GM12878 (cell line): ENCODE measurements around the gene METTL1. TPM values are rescaled to one million over a fixed set of nuclear protein-coding genes. Genes with fewer than 3 reads are reported as not detected.

Experiments used
- CBFB ChIP-seq: IDR thresholded peaks from 2 replicates; pipeline ENCODE4 v1.6.1; 2016; ENCODE audit warnings: antibody characterized with exemption, low read depth
- CEBPZ ChIP-seq: fragments of 150-350 bp; IDR thresholded peaks from 2 replicates; pipeline ENCODE4 v1.6.1; 2016; ENCODE audit warnings: low read depth, low read length
- ELK1 ChIP-seq: IDR thresholded peaks from 2 replicates; pipeline ENCODE4 v1.6.1; 2012; ENCODE audit warnings: low read depth, low read length, improper control_type of control experiment
- KAT2A ChIP-seq: conservative IDR thresholded peaks from 2 replicates; pipeline ENCODE4 v1.6.1; 2011; ENCODE audit warnings: low read depth, low read length; ENCODE audit not compliant: control insufficient read depth
- MYB ChIP-seq: fragments of 150-350 bp; IDR thresholded peaks from 2 replicates; pipeline ENCODE4 v1.6.1; 2014; ENCODE audit warnings: mild to moderate bottlenecking, low read depth, low read length, borderline replicate concordance
- NRF1 ChIP-seq: conservative IDR thresholded peaks from 2 replicates; pipeline ENCODE4 v1.6.1; 2011; ENCODE audit warnings: mild to moderate bottlenecking, low read depth, low read length, improper control_type of control experiment
- POLR2AphosphoS5 ChIP-seq: IDR thresholded peaks from 2 replicates; pipeline ENCODE4 v1.6.1; 2011; ENCODE audit warnings: mild to moderate bottlenecking, low read length, inconsistent platforms
- PRDM15 ChIP-seq: fragments of 450-650 bp; formaldehyde crosslinking; IDR thresholded peaks from 2 replicates; pipeline ENCODE4 v1.4.0; 2020; ENCODE audit warnings: mild to moderate bottlenecking, moderate library complexity
- RAD51 ChIP-seq: fragments of 450-650 bp; IDR thresholded peaks from 2 replicates; pipeline ENCODE4 v1.6.1; 2016; ENCODE audit warnings: moderate library complexity, mild to moderate bottlenecking, inconsistent platforms
- SMC3 ChIP-seq: IDR thresholded peaks from 2 replicates; pipeline ENCODE4 v1.6.1; 2011; ENCODE audit warnings: low read length, improper control_type of control experiment, borderline replicate concordance
- STAT3 ChIP-seq: IDR thresholded peaks from 2 replicates; pipeline ENCODE4 v1.6.1; 2011; ENCODE audit warnings: low read depth, low read length, improper control_type of control experiment
- TARDBP ChIP-seq: IDR thresholded peaks from 2 replicates; pipeline ENCODE4 v1.6.1; 2016; ENCODE audit warnings: borderline replicate concordance
- TCF3 ChIP-seq: IDR thresholded peaks from 2 replicates; pipeline ENCODE4 v1.6.1; 2012; ENCODE audit warnings: low read depth, mild to moderate bottlenecking, low read length, borderline replicate concordance; ENCODE audit not compliant: insufficient read depth
- ZBED1 ChIP-seq: IDR thresholded peaks from 2 replicates; pipeline ENCODE4 v1.6.1; 2016; ENCODE audit warnings: borderline replicate concordance
- ZBTB33 ChIP-seq: fragments of 450-650 bp; IDR thresholded peaks from 2 replicates; pipeline ENCODE4 v1.6.1; 2017; ENCODE audit warnings: mild to moderate bottlenecking
- ZBTB4 ChIP-seq: fragments of 450-650 bp; formaldehyde crosslinking; IDR thresholded peaks from 2 replicates; pipeline ENCODE4 v1.4.0; 2022; ENCODE audit warnings: mild to moderate bottlenecking, moderate library complexity
- polyA plus RNA-seq, 11 experiments: library from polyadenylated mRNA; depleted of rRNA in 4 of 11; unstranded in 6 of 11; stranded (reverse) in 5 of 11; fragments of >200 nt; fragmentation: Nextera tagmentation in 4 of 11; fragmentation: Illumina TruSeq in 1 of 11; extraction: Ambion mirVana in 4 of 11; extraction: Trizol in 1 of 11; gene quantifications; 1 replicate in 1 of 11; 2 replicates in 10 of 11; pipeline versions ENCODE4 v1.2.1 to v1.2.3, GENCODE V29; 2011 to 2016; ENCODE audit warnings: inconsistent platforms in 2 of 11, missing spikeins in 2 of 11, low read depth in 1 of 11
- total RNA-seq, 4 experiments: library from RNA; depleted of rRNA in 3 of 4; stranded (reverse); fragments of >200 nt in 3 of 4; fragmentation: Illumina TruSeq in 1 of 4; extraction: Trizol in 1 of 4; gene quantifications; 2 replicates each; pipeline versions ENCODE4 v1.2.1 to v1.2.3, GENCODE V29; 2013 to 2021

Gene METTL1
- total and polyA plus RNA-seq, 10 of the 15 experiments (the other 5 are each of a cell fraction or from before 2014, with no cell fraction given) = 11.3 to 44.3 (median 30.6) TPM

- no peak for TF ChIP-seq ZBED1
- TF ChIP-seq SMC3 = no peak
- TF ChIP-seq ZBTB4 (CRISPR knock-in tag) = no peak
- no peak for TF ChIP-seq TCF3
- no peak for TF ChIP-seq PRDM15 (CRISPR knock-in tag)
- 0 out of 2 replicates have a peak, but pooled peaks have one; percentile 4 for TF ChIP-seq TARDBP
- TF ChIP-seq ZBTB33 = no peak
- TF ChIP-seq ELK1 = no peak
- TF ChIP-seq CEBPZ = no peak
- TF ChIP-seq NRF1 = no peak
- TF ChIP-seq MYB = no peak
- no peak for TF ChIP-seq STAT3
- no peak for TF ChIP-seq KAT2A
- TF ChIP-seq RAD51 = no peak
- TF ChIP-seq CBFB = no peak
- TF ChIP-seq POLR2AphosphoS5 = no peak
Measured at GRCh38 chr12:57771236-57771872, 551 bp downstream of the METTL1 start (continued).
